ENCODE measurements around the gene FBXL4.

The FBXL4 gene

GRCh38 chr6:98838975-98839374, 108.8 kb downstream of the FBXL4 start:
- no peak for DNase-seq (ENCODE audit: low read depth in 2 of 2)

- DNase-seq (ENCODE audit: low read depth in 2 of 2) = no peak
Measured at GRCh38 chr6:98838032-98838431, 109.7 kb downstream of the FBXL4 start.

- DNase-seq (ENCODE audit: low read depth in 2 of 2) = no peak
Measured at GRCh38 chr6:98836962-98837944, 110.5 kb downstream of the FBXL4 start.

- no peak for DNase-seq (ENCODE audit: low read depth in 2 of 2)
Measured at GRCh38 chr6:98836025-98836961, 111.5 kb downstream of the FBXL4 start.

GRCh38 chr6:98835149-98836024, 112.4 kb downstream of the FBXL4 start:
- no peak for DNase-seq (ENCODE audit: low read depth in 2 of 2)

GRCh38 chr6:98834060-98835031, 113.4 kb downstream of the FBXL4 start, which contains the start of gene POU3F2:
POU3F2 (plus strand) TSS chr6:98834574; CDS start chr6:98834874, 300 bp downstream.
- DNase-seq (ENCODE audit: low read depth in 2 of 2) = peak in 1 of 2 donors; percentile 46

GRCh38 chr6:98833307-98834059, 114.3 kb downstream of the FBXL4 start:
- no peak for DNase-seq (ENCODE audit: low read depth in 2 of 2)

GRCh38 chr6:98833057-98833306, 114.8 kb downstream of the FBXL4 start:
- DNase-seq (ENCODE audit: low read depth in 2 of 2) = no peak

- no peak for DNase-seq (ENCODE audit: low read depth in 2 of 2)
Measured at GRCh38 chr6:98832284-98833056, 115.3 kb downstream of the FBXL4 start.

- no peak for DNase-seq (ENCODE audit: low read depth in 2 of 2)
Measured at GRCh38 chr6:98831959-98832283, 115.8 kb downstream of the FBXL4 start.

GRCh38 chr6:98831057-98831958, 116.4 kb downstream of the FBXL4 start:
- DNase-seq (ENCODE audit: low read depth in 2 of 2) = no peak

- no peak for DNase-seq (ENCODE audit: low read depth in 2 of 2)
Measured at GRCh38 chr6:98830146-98830545, 117.6 kb downstream of the FBXL4 start.

GRCh38 chr6:98828941-98829411, 118.8 kb downstream of the FBXL4 start:
- no peak for DNase-seq (ENCODE audit: low read depth in 2 of 2)

- no peak for DNase-seq (ENCODE audit: low read depth in 2 of 2)
Measured at GRCh38 chr6:98828211-98828788, 119.4 kb downstream of the FBXL4 start.

- DNase-seq (ENCODE audit: low read depth in 2 of 2) = no peak
Measured at GRCh38 chr6:98827295-98828159, 120.2 kb downstream of the FBXL4 start.

GRCh38 chr6:98825600-98826230, 122.0 kb downstream of the FBXL4 start:
- no peak for DNase-seq (ENCODE audit: low read depth in 2 of 2)
